CMK (cell line): ENCODE results near the gene CEP70.

Experiments used
- DNase-seq: peaks from one replicate; pipeline ENCODE4 v3.0.0-alpha.2; 2010; ENCODE audit warnings: low read depth

CEP70 gene

DNA sequence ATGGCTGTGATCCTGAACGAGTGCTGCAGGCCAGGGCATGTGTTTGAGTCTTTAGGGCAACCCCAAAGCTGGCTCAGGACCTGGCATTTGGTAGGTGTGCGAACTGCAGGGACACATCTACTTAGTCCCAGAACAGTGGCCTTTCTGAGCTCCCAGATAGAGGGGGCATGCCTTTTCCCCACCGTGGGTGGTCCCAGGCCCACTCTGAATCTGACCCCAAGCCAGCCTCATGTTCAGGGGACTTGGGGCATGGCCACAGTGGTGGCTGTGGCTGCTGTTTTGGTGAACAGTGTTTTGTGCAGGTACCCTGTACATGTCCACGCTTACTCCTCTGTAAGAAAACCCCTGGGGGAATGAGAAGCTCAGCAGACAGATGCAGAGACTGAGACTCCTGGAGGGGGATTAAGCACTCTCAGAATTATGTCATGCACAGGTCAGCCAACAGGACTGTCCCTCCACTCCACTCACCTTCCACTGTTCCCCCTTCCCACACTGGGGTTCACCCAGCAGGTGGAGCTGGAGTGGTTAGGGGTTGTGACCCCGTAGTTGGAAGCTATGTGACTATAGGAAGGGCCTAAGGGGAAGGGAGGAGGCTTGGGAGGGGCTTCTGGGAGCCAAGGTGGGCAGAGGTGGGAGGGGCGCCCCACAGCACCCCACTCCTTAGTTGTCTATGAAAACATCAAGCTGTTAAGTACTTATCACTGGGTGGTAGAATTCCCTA, 143.2 kb downstream of the CEP70 start:
- DNase-seq = no peak

DNA sequence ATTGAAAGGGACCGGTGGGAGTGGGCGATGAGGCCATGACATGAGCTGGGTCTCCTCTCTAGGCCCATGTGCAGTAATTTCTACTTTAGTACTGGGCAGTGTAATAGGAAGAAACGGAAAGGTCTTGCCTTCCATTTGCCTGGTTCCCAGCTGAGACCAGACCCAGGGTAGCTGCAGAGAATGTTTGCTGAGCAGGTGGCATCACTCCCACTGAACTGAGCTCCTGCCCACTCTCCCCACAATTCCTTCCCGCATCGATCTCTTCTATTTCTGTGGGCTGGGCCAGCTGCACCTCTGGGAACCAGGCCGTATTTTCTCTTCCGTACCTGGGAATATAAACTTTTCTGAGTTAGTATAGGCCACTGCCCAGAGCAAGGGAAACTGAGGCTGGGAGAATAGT, 143.9 kb downstream of the CEP70 start:
- no peak for DNase-seq

DNA sequence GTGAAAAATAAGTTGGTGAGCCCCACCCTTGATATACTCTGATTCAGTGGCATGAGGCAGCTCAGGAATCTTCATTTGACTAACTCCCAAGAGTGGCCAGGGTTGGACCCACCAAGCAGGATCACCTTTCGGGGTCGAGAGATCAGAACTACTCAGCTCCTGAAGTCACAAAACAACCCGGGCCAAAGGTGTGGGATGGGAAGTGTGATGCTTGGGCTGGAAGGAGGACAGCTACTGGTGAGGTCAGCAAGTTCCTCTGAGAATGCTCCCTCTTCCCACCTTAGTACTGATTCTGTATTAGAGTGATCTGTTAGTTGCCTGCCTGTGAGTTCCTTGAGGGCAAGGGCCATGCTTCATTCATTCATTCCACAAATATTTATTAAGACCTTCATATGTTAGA, 144.6 kb downstream of the CEP70 start:
- no peak for DNase-seq

GRCh38 chr3:138448631-138449030, 145.4 kb downstream of the CEP70 start:
- no peak for DNase-seq

DNA sequence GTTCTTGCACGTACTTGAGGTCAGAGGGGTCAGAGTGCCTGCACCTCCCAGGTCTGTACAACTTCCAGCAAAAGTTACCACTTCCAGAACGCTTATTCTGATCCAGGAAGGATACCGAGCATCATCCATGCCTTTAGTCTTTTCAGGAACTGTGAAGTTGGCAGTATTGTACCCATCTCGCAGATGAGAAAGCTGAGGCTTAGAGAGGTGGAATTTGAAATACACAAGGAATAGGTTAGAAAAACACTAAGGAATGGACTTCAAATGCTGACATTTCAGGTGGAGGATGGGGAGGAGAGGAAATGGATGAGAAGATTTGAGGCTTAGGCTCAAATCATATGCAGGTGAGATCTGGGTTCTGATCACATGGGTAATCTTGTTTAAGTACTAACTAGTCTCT, 148.4 kb downstream of the CEP70 start:
- DNase-seq = no peak

DNA sequence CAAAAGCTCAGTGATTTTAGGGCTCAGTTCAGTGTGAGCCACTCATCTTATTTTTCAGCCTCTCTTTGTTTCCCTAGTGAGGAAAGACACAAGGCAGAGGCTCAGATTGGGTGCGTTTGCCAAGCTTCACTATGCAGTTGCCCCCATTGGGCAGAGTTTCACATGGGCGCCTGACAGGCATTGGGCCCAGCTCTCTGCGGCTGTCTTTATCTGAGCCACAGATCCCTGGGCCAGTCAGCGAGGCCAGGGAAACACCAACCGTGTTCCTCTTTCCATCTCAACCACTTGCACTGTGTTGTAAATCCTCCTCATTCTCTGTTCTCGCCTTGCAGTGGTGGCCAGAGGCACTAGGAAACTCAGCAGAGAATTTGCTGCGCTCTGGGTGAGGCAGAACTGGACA, 148.8 kb downstream of the CEP70 start:
- no peak for DNase-seq
